HepG2 (cell line): Measurements from ENCODE around the gene TAS1R3. TPM values are rescaled to one million over a fixed set of nuclear protein-coding genes. Genes with fewer than 3 reads are reported as not detected.

ENCODE experiments used
- ATAC-seq: fragments of 200-7000 bp; cut with Tn5 transposase; 3 replicates; pipeline ENCODE4 v1.9.1; 2020; ENCODE audit warnings: mild to moderate bottlenecking, moderate library complexity
- BruUV-seq: library from RNA; stranded (reverse); fragments of 400-500 nt; replicated peaks from 2 replicates; lab custom pipeline; 2021; lab: Mats Ljungman, UMichigan
- CTCF ChIA-PET: fragments of 300-600 bp; formaldehyde crosslinking; extraction: SDS; loops from one replicate; lab custom pipeline; 2021; ENCODE audit warnings: low total read pairs, inconsistent platforms, low intra/inter-chr PET ratio; lab: Yijun Ruan, JAX
- POLR2A ChIA-PET: fragments of 350-600 bp; sonication (Branson Sonifier 250); formaldehyde crosslinking; loops from one replicate; lab custom pipeline; 2020; ENCODE audit warnings: antibody characterized with exemption, inconsistent platforms; lab: Yijun Ruan, JAX
- DNase-seq: peaks from one replicate; pipeline ENCODE4 v3.0.0-alpha.2; 2015; ENCODE audit warnings: low spot score
- FAIRE-seq: peaks from 3 replicates; lab custom pipeline; 2011; peaks lifted over from hg19 to GRCh38; lab: Jason Lieb, UNC
- H2AFZ ChIP-seq: one replicate; pipeline ENCODE4 v1.6.1; 2011; ENCODE audit warnings: low read length, inconsistent platforms
- H3K27ac ChIP-seq: fragments of 300-600 bp; 3 replicates; pipeline ENCODE4 v1.8.0; 2011; ENCODE audit warnings: mixed run types, mild to moderate bottlenecking, mixed read lengths, low read length, inconsistent platforms; ENCODE audit not compliant: insufficient read depth; ENCODE audit errors: extremely low read length
- H3K27me3 ChIP-seq, 2 experiments: fragments of 200-600 bp in 1 of 2; 2 replicates in 1 of 2; 3 replicates in 1 of 2; pipeline versions ENCODE4 v1.6.0 to v1.8.0; 2011; ENCODE audit warnings: low read length in 2 of 2, mild to moderate bottlenecking in 2 of 2, moderate library complexity in 2 of 2, inconsistent platforms in 1 of 2; ENCODE audit not compliant: insufficient read depth in 2 of 2, control insufficient read depth in 1 of 2
- H3K36me3 ChIP-seq, 2 experiments: fragments of 200-600 bp in 1 of 2; replicated peaks in 1 of 2; 2 replicates in 1 of 2; 3 replicates in 1 of 2; pipeline versions ENCODE4 v1.5.1 to v1.8.0; 2011; ENCODE audit warnings: low read length in 2 of 2, inconsistent platforms in 1 of 2; ENCODE audit not compliant: insufficient read depth in 2 of 2, control insufficient read depth in 1 of 2
- H3K4me1 ChIP-seq: 2 replicates; pipeline ENCODE4 v1.5.1; 2012; ENCODE audit warnings: low read length, inconsistent platforms; ENCODE audit not compliant: insufficient read depth
- H3K4me2 ChIP-seq: 2 replicates; pipeline ENCODE4 v1.6.0; 2011; ENCODE audit warnings: low read depth, low read length, inconsistent platforms
- H3K4me3 ChIP-seq, 3 experiments: fragments of 200-600 bp in 1 of 3; sonication (generic), shearing (Covaris generic) in 1 of 3; replicated peaks in 1 of 3; 2 replicates each; pipeline ENCODE4 v1.5.1; 2011 to 2016; ENCODE audit warnings: low read length in 3 of 3, inconsistent platforms in 2 of 3, low read depth in 2 of 3, mild to moderate bottlenecking in 2 of 3, control low read depth in 1 of 3, mixed read lengths in 1 of 3; ENCODE audit not compliant: insufficient read depth in 1 of 3
- H3K79me2 ChIP-seq: one replicate; pipeline ENCODE4 v1.6.1; 2011; ENCODE audit warnings: low read length, inconsistent platforms; ENCODE audit not compliant: insufficient read depth
- H3K9ac ChIP-seq: 2 replicates; pipeline ENCODE4 v1.6.0; 2011; ENCODE audit warnings: mild to moderate bottlenecking, low read depth, low read length, inconsistent platforms; ENCODE audit not compliant: insufficient read depth
- H3K9me3 ChIP-seq: 2 replicates; pipeline ENCODE4 v1.5.1; 2012; ENCODE audit warnings: mild to moderate bottlenecking, low read length
- H4K20me1 ChIP-seq: 2 replicates; pipeline ENCODE4 v1.6.0; 2011; ENCODE audit warnings: inconsistent platforms, mild to moderate bottlenecking, low read length, moderate library complexity; ENCODE audit not compliant: insufficient read depth
- AGO2 ChIP-seq: fragments of 200-400 bp; formaldehyde crosslinking; optimal IDR thresholded peaks from 2 replicates; pipeline ENCODE3; 2017; ENCODE audit warnings: mild to moderate bottlenecking, low read depth, low read length, moderate library complexity
- AHR ChIP-seq: IDR thresholded peaks from 2 replicates; pipeline ENCODE4 v1.6.1; 2018; ENCODE audit warnings: missing genetic modification reagents, missing compliant biosample characterization
- ATRX ChIP-seq: sonication (generic); formaldehyde crosslinking; IDR thresholded peaks from 2 replicates; pipeline ENCODE4 v1.4.0; 2020; ENCODE audit warnings: missing genetic modification reagents, borderline replicate concordance
- CHD4 ChIP-seq: fragments of 200-600 bp; sonication (generic); IDR thresholded peaks from 2 replicates; pipeline ENCODE4 v1.7.0; 2017; ENCODE audit warnings: mild to moderate bottlenecking, low read length, borderline replicate concordance
- CSRNP2 ChIP-seq: sonication (generic); formaldehyde crosslinking; conservative IDR thresholded peaks from 2 replicates; pipeline ENCODE4 v1.8.0; 2022; ENCODE audit warnings: low read depth, missing genetic modification reagents
- MAFF ChIP-seq: IDR thresholded peaks from 2 replicates; pipeline ENCODE4 v1.6.1; 2011; ENCODE audit warnings: low read depth, low read length, improper control_type of control experiment
- MYC ChIP-seq: sonication (generic); formaldehyde crosslinking; IDR thresholded peaks from 2 replicates; pipeline ENCODE4 v1.9.0; 2021; ENCODE audit warnings: missing genetic modification reagents, borderline replicate concordance
- NCOA5 ChIP-seq: sonication (generic); formaldehyde crosslinking; IDR thresholded peaks from 2 replicates; pipeline ENCODE4 v1.4.0; 2020; ENCODE audit warnings: missing genetic modification reagents
- NFKB2 ChIP-seq: sonication (generic); formaldehyde crosslinking; IDR thresholded peaks from 2 replicates; pipeline ENCODE4 v1.4.0; 2020; ENCODE audit warnings: missing genetic modification reagents, borderline replicate concordance
- NR2F2 ChIP-seq: IDR thresholded peaks from 2 replicates; pipeline ENCODE4 v1.6.1; 2012; ENCODE audit warnings: low read depth, inconsistent platforms, borderline replicate concordance
- PATZ1 ChIP-seq: sonication (generic); formaldehyde crosslinking; IDR thresholded peaks from 2 replicates; pipeline ENCODE4 v1.4.0; 2020; ENCODE audit warnings: missing genetic modification reagents
- RBFOX2 ChIP-seq: fragments of 200-400 bp; formaldehyde crosslinking; IDR thresholded peaks from 2 replicates; pipeline ENCODE4 v1.6.1; 2017; ENCODE audit warnings: low read depth, mild to moderate bottlenecking, low read length
- TAF1 ChIP-seq: sonication (generic); formaldehyde crosslinking; IDR thresholded peaks from 2 replicates; pipeline ENCODE4 v1.4.0; 2020; ENCODE audit warnings: missing genetic modification reagents
- TMF1 ChIP-seq: sonication (generic); formaldehyde crosslinking; IDR thresholded peaks from 2 replicates; pipeline ENCODE4 v1.8.1; 2022; ENCODE audit warnings: low read depth, missing genetic modification reagents
- ZC3H13 ChIP-seq: sonication (generic); formaldehyde crosslinking; IDR thresholded peaks from 2 replicates; pipeline ENCODE4 v1.8.1; 2023; ENCODE audit warnings: mild to moderate bottlenecking, missing genetic modification reagents, moderate library complexity
- ZFP36L2 ChIP-seq: sonication (generic); formaldehyde crosslinking; IDR thresholded peaks from 2 replicates; pipeline ENCODE4 v1.4.0; 2020; ENCODE audit warnings: missing genetic modification reagents
- ZNF30 ChIP-seq: sonication (generic); formaldehyde crosslinking; IDR thresholded peaks from 2 replicates; pipeline ENCODE4 v1.5.0; 2020; ENCODE audit warnings: mild to moderate bottlenecking, missing genetic modification reagents
- ZNF83 ChIP-seq: sonication (generic); formaldehyde crosslinking; IDR thresholded peaks from 2 replicates; pipeline ENCODE4 v1.4.0; 2020; ENCODE audit warnings: missing genetic modification reagents, mild to moderate bottlenecking, borderline replicate concordance
- WGBS: methylation state at CpG from one replicate; pipeline ENCODE4 v1.1.6; 2017; ENCODE audit warnings: low lambda C conversion rate; 5-methylcytosine and 5-hydroxymethylcytosine counted together
- in situ Hi-C: cut with HindIII; loops from 2 replicates; pipeline ENCODE4 v1.10.0; 2017; ENCODE audit warnings: low pct_unique_long_range_greater_than_20kb; ENCODE audit not compliant: extremely low pct_ligation_motif_present
- intact Hi-C: fragments of 100-400 bp; cut with micrococcal nuclease; formaldehyde crosslinking; loops from one replicate; pipeline ENCODE4 v1.10.0; 2022; ENCODE audit not compliant: unreplicated experiment
- polyA plus RNA-seq, 8 experiments: library from polyadenylated mRNA; depleted of rRNA in 3 of 8; stranded (reverse) in 7 of 8; unstranded in 1 of 8; fragments of >200 nt; fragmentation: Illumina TruSeq in 4 of 8; extraction: Trizol in 4 of 8; gene quantifications; 2 replicates each; pipeline versions ENCODE4 v1.2.1 to v1.2.3, GENCODE V29; 2011 to 2016; ENCODE audit warnings: low read depth in 4 of 8, missing spikeins in 1 of 8, mixed read lengths in 1 of 8; ENCODE audit not compliant: insufficient read depth in 1 of 8
- total RNA-seq, 5 experiments: library from RNA; depleted of rRNA; stranded (reverse); fragments of >200 nt; fragmentation: Illumina TruSeq; extraction: Trizol; gene quantifications; 2 replicates each; pipeline ENCODE4 v1.2.3, GENCODE V29; 2016; ENCODE audit warnings: low read depth in 1 of 5

Gene TAS1R3
- total and polyA plus RNA-seq, 2 of the 13 experiments (the other 11 are each of a cell fraction or from before 2014, with no cell fraction given), result 0.13 to 0.15 TPM

GRCh38 chr1:1335283-1335682, 4.2 kb downstream of the TAS1R3 start:
- ChIA-PET POLR2A (interaction anchor here (0.9 to 3.9 kb wide), 4 partner anchors 11 to 40 kb away, joined by 3 to 12 read pairs (median 4); partner anchors contain the start of genes AURKAIP1 and DVL1), CTCF (no interaction called here)
- Histone ChIP-seq H3K79me2 (no peaks in the 10 kb centered on the region), H2AFZ (no peak overlapping the region), H4K20me1 (peaks cover 7% of the 10 kb centered on the region; the same call in 1 of the 2 replicates), H3K36me3 (peaks cover 6 to 10% of the 10 kb centered on the region in 2 experiments; a peak in 4 of 5 replicates), H3K4me2 (no peak overlapping the region), H3K9me3 (no peaks in the 10 kb centered on the region), H3K9ac (no peak overlapping the region), H3K4me1 (peaks cover 18% of the 10 kb centered on the region), H3K27ac (no peak overlapping the region), H3K4me3 (no peak overlapping the region), H3K27me3 (0 out of 5 replicates have a peak, but pooled peaks cover 0 to 4% of the 10 kb centered on the region in 2 experiments)
- BruUV-seq, result no TSS peak
- DNase-seq (no peak), ATAC-seq (no peak), FAIRE-seq (no peak)
- in situ Hi-C loops, result no loop called here
- WGBS, result 92% methylated on average over 13 of the region's 16 CpGs
- TF ChIP-seq AHR (0 out of 2 replicates have a peak, but pooled peaks have one; percentile 6), MYC (peak; percentile 11; the same call in 1 of the 2 replicates), RBFOX2 (peak; percentile 2; the same call in 1 of the 2 replicates), AGO2 (no peak), PATZ1 (0 out of 2 replicates have a peak, but pooled peaks have one; percentile 3), ATRX (CRISPR knock-in tag) (no peak), NCOA5 (CRISPR knock-in tag) (no peak), TMF1 (CRISPR knock-in tag) (no peak), TAF1 (0 out of 2 replicates have a peak, but pooled peaks have one; percentile 2), NFKB2 (CRISPR knock-in tag) (0 out of 2 replicates have a peak, but pooled peaks have one; percentile 8), CSRNP2 (CRISPR knock-in tag) (no peak), CHD4 (no peak), ZFP36L2 (CRISPR knock-in tag) (0 out of 2 replicates have a peak, but pooled peaks have one; percentile 2), ZC3H13 (CRISPR knock-in tag) (peak; percentile 12; the same call in 1 of the 2 replicates), ZNF30 (CRISPR knock-in tag) (no peak), NR2F2 (no peak), ZNF83 (CRISPR knock-in tag) (no peak), MAFF (no peak)
- TF ChIP-seq, all 625 proteins: peak for 8
- intact Hi-C loops, result no loop called here
